DOHH2 (cell line): Measurements from ENCODE around the gene UBE2R2.
A peak's percentile ranks its signal among the peaks of the same experiment; 100 is the strongest.

ENCODE experiments used
- H3F3A ChIP-seq: fragments of 200-600 bp; sonication (generic), shearing (Covaris generic); 2 replicates; pipeline ENCODE4 v1.6.0; 2016; ENCODE audit warnings: antibody characterized with exemption, mild to moderate bottlenecking; ENCODE audit not compliant: control insufficient read depth, insufficient read depth
- H3K27ac ChIP-seq: fragments of 200-600 bp; sonication (generic); 2 replicates; pipeline ENCODE4 v1.5.1; 2014; ENCODE audit warnings: low read depth, mild to moderate bottlenecking, low read length, moderate library complexity
- H3K27me3 ChIP-seq: fragments of 200-600 bp; sonication (generic); 2 replicates; pipeline ENCODE4 v1.6.1; 2014; ENCODE audit warnings: mild to moderate bottlenecking, low read length, mixed read lengths; ENCODE audit not compliant: control insufficient read depth
- H3K36me3 ChIP-seq: fragments of 200-600 bp; sonication (generic); 2 replicates; pipeline ENCODE4 v1.6.1; 2014; ENCODE audit warnings: mild to moderate bottlenecking, low read length, moderate library complexity, mixed read lengths; ENCODE audit not compliant: control insufficient read depth
- H3K4me1 ChIP-seq: fragments of 200-600 bp; sonication (generic); 2 replicates; pipeline ENCODE4 v1.6.1; 2014; ENCODE audit warnings: mild to moderate bottlenecking, low read length, mixed read lengths; ENCODE audit not compliant: control insufficient read depth
- H3K4me2 ChIP-seq: fragments of 200-600 bp; sonication (generic); 2 replicates; pipeline ENCODE4 v1.6.0; 2014; ENCODE audit warnings: mild to moderate bottlenecking, low read length, moderate library complexity
- H3K4me3 ChIP-seq: fragments of 200-600 bp; sonication (generic); 2 replicates; pipeline ENCODE4 v1.5.1; 2014; ENCODE audit warnings: mild to moderate bottlenecking, low read length, mixed read lengths
- H3K79me2 ChIP-seq: fragments of 200-600 bp; sonication (generic); 2 replicates; pipeline ENCODE4 v1.6.1; 2014; ENCODE audit warnings: mild to moderate bottlenecking, low read length, mixed read lengths; ENCODE audit not compliant: control insufficient read depth
- H3K9me2 ChIP-seq: fragments of 200-600 bp; sonication (generic); replicated peaks from 2 replicates; pipeline ENCODE4 v1.6.1; 2014; ENCODE audit warnings: mild to moderate bottlenecking, low read length, mixed read lengths; ENCODE audit not compliant: control insufficient read depth
- H3K9me3 ChIP-seq: fragments of 200-600 bp; sonication (generic); 2 replicates; pipeline ENCODE4 v1.6.1; 2014; ENCODE audit warnings: antibody characterized with exemption, low read length, mixed read lengths; ENCODE audit not compliant: control insufficient read depth, insufficient read depth
- H4K20me1 ChIP-seq: fragments of 200-600 bp; sonication (generic); 2 replicates; pipeline ENCODE4 v1.6.0; 2014; ENCODE audit warnings: low read depth, mild to moderate bottlenecking, antibody characterized with exemption, low read length, moderate library complexity; ENCODE audit not compliant: control insufficient read depth, insufficient read depth
- CTCF ChIP-seq: fragments of 200-600 bp; sonication (generic); IDR thresholded peaks from one replicate; pipeline ENCODE4 v1.5.1; 2014; ENCODE audit warnings: antibody characterized with exemption, mild to moderate bottlenecking, low read depth, low read length; ENCODE audit not compliant: poor library complexity, severe bottlenecking
- EZH2phosphoT487 ChIP-seq: fragments of 200-600 bp; sonication (generic); IDR thresholded peaks from 2 replicates; pipeline ENCODE4 v1.6.1; 2017; ENCODE audit warnings: borderline replicate concordance, mild to moderate bottlenecking, antibody characterized with exemption, low read length, moderate library complexity, mixed read lengths

The UBE2R2 gene

GRCh38 chr9:33817327-33818166 is 587 bp downstream of the UBE2R2 start:
- Histone ChIP-seq H3K4me2 (peak overlapping the region; percentile 82), H3K9me2 (no peaks in the 10 kb centered on the region), H3K36me3 (peaks cover 39% of the 10 kb centered on the region), H3F3A (peaks cover 15% of the 10 kb centered on the region), H3K79me2 (peaks cover 78% of the 10 kb centered on the region), H3K4me1 (peaks cover 73% of the 10 kb centered on the region), H3K4me3 (peak overlapping the region; percentile 89), H4K20me1 (peaks cover 22% of the 10 kb centered on the region; the same call in 1 of the 2 replicates), H3K9me3 (no peaks in the 10 kb centered on the region), H3K27ac (peak overlapping the region; percentile 83), H3K27me3 (no peaks in the 10 kb centered on the region)
- TF ChIP-seq EZH2phosphoT487 (no peak), CTCF (no peak)

GRCh38 chr9:33818167-33818846 is 1.3 kb downstream of the UBE2R2 start:
- peaks cover 22% of the 10 kb centered on the region; the same call in 1 of the 2 replicates for H4K20me1 ChIP-seq
- H3K36me3 ChIP-seq, result peaks cover 44% of the 10 kb centered on the region
- no peaks in the 10 kb centered on the region for H3K9me3 ChIP-seq
- peak overlapping the region; percentile 89 for H3K4me3 ChIP-seq
- H3K27ac ChIP-seq, result peak overlapping the region; percentile 83
- peaks cover 73% of the 10 kb centered on the region for H3K4me1 ChIP-seq
- peaks cover 15% of the 10 kb centered on the region for H3F3A ChIP-seq
- TF ChIP-seq CTCF (no peak), EZH2phosphoT487 (no peak)
- H3K79me2 ChIP-seq, result peaks cover 85% of the 10 kb centered on the region
- H3K4me2 ChIP-seq, result peak overlapping the region; percentile 82
- no peaks in the 10 kb centered on the region for H3K9me2 ChIP-seq
- no peaks in the 10 kb centered on the region for H3K27me3 ChIP-seq

DNA sequence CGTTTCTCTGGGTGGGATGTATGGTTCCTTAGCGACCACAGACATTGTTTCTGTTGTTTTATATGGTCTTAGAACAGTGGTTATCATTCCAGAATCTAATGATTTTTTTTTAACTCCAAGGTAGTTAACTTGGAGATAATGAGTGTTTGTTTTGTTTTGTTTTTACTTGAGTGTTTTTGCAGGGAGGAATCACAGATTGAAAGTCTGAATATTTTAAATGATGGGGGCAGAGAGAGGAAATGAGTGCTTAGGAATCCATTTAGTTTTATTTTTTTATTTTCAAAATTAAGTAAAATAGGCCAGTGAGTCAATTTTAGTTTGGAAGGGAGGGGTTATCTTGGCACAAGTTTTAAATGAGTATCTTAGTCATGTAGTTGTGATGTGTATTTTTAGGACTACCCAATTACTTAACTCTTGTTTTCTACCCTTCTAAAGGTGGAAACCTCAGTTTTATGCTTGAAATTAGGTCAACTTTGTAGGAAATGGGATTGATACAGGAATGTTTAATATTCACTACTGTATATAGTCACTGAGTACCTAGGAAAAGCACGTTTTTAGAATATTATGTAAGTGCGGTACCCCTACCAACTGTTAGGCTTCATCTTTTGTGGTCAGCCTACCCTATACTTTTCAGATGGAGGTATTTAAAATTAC is 2.0 kb downstream of the UBE2R2 start:
- peaks cover 15% of the 10 kb centered on the region for H3F3A ChIP-seq
- H3K4me3 ChIP-seq, result peak overlapping the region; percentile 89
- H3K27ac ChIP-seq, result peak overlapping the region; percentile 83
- H3K36me3 ChIP-seq, result peaks cover 50% of the 10 kb centered on the region
- H3K79me2 ChIP-seq, result peaks cover 92% of the 10 kb centered on the region
- no peaks in the 10 kb centered on the region for H3K9me3 ChIP-seq
- TF ChIP-seq EZH2phosphoT487, result no peak
- no peak for TF ChIP-seq CTCF
- no peaks in the 10 kb centered on the region for H3K27me3 ChIP-seq
- peaks cover 22% of the 10 kb centered on the region; the same call in 1 of the 2 replicates for H4K20me1 ChIP-seq
- H3K4me1 ChIP-seq, result peaks cover 73% of the 10 kb centered on the region
- H3K9me2 ChIP-seq, result no peaks in the 10 kb centered on the region
- peak overlapping the region; percentile 82 for H3K4me2 ChIP-seq
